LNCAP (cell line): Measurements from ENCODE around the gene RFPL3.

Experiments used
- TF ChIP-seq, protein P1 (sequence below): fragments of 450-650 bp; IDR thresholded peaks from 2 replicates; pipeline ENCODE4 v1.5.1; 2017; ENCODE audit warnings: mild to moderate bottlenecking

The RFPL3 gene

GRCh38 chr22:32410459-32410858, 52.8 kb downstream of the RFPL3 start:
- TF ChIP-seq, protein P1, sequence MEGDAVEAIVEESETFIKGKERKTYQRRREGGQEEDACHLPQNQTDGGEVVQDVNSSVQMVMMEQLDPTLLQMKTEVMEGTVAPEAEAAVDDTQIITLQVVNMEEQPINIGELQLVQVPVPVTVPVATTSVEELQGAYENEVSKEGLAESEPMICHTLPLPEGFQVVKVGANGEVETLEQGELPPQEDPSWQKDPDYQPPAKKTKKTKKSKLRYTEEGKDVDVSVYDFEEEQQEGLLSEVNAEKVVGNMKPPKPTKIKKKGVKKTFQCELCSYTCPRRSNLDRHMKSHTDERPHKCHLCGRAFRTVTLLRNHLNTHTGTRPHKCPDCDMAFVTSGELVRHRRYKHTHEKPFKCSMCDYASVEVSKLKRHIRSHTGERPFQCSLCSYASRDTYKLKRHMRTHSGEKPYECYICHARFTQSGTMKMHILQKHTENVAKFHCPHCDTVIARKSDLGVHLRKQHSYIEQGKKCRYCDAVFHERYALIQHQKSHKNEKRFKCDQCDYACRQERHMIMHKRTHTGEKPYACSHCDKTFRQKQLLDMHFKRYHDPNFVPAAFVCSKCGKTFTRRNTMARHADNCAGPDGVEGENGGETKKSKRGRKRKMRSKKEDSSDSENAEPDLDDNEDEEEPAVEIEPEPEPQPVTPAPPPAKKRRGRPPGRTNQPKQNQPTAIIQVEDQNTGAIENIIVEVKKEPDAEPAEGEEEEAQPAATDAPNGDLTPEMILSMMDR, result no peak
